Smooth muscle cell (in vitro differentiated cells): Measurements from ENCODE around the gene EDC3. TPM values are rescaled to one million over a fixed set of nuclear protein-coding genes. Genes with fewer than 3 reads are reported as not detected.

ENCODE experiments used
- DNase-seq: peaks from one replicate; lab custom pipeline; 2025; ENCODE audit not compliant: unreplicated experiment; lab: John Stamatoyannopoulos, UW
- H2AFZ ChIP-seq: fragments of 200-600 bp; sonication (generic); 2 replicates; pipeline ENCODE4 v1.6.0; 2016; ENCODE audit warnings: antibody characterized with exemption, low read depth, mild to moderate bottlenecking
- H3F3A ChIP-seq: fragments of 200-600 bp; sonication (generic); 2 replicates; pipeline ENCODE4 v1.6.0; 2017; ENCODE audit warnings: antibody characterized with exemption, low read depth
- H3K27ac ChIP-seq: fragments of 200-600 bp; sonication (generic); 2 replicates; pipeline ENCODE4 v1.5.1; 2016; ENCODE audit warnings: low read depth, mild to moderate bottlenecking
- H3K27me3 ChIP-seq: fragments of 200-600 bp; sonication (generic); 2 replicates; pipeline ENCODE4 v1.6.1; 2016; ENCODE audit warnings: low read depth, mild to moderate bottlenecking
- H3K36me3 ChIP-seq: fragments of 200-600 bp; sonication (generic); 2 replicates; pipeline ENCODE4 v1.5.1; 2016; ENCODE audit warnings: low read depth
- H3K4me1 ChIP-seq: fragments of 200-600 bp; sonication (generic); 2 replicates; pipeline ENCODE4 v1.5.1; 2016; ENCODE audit warnings: low read depth
- H3K4me2 ChIP-seq: fragments of 200-600 bp; sonication (generic); 2 replicates; pipeline ENCODE4 v1.6.0; 2016; ENCODE audit warnings: mild to moderate bottlenecking
- H3K4me3 ChIP-seq: fragments of 200-600 bp; sonication (generic); 2 replicates; pipeline ENCODE4 v1.5.1; 2016; ENCODE audit warnings: mild to moderate bottlenecking
- H3K79me2 ChIP-seq: fragments of 200-600 bp; sonication (generic); 2 replicates; pipeline ENCODE4 v1.6.0; 2016; ENCODE audit warnings: low read depth, mild to moderate bottlenecking
- H3K9ac ChIP-seq: fragments of 200-600 bp; sonication (generic); 2 replicates; pipeline ENCODE4 v1.6.0; 2016; ENCODE audit warnings: low read depth
- H3K9me3 ChIP-seq: fragments of 200-600 bp; sonication (generic); replicated peaks from 2 replicates; pipeline ENCODE4 v1.5.1; 2016; ENCODE audit warnings: low read depth
- H4K20me1 ChIP-seq: fragments of 200-600 bp; sonication (generic); 2 replicates; pipeline ENCODE4 v1.6.0; 2016; ENCODE audit warnings: low read depth
- CTCF ChIP-seq: fragments of 200-600 bp; sonication (generic); IDR thresholded peaks from 2 replicates; pipeline ENCODE4 v1.5.1; 2017; ENCODE audit warnings: borderline replicate concordance, mild to moderate bottlenecking, antibody characterized with exemption; ENCODE audit not compliant: insufficient read depth, poor library complexity, severe bottlenecking
- WGBS: methylation state at CpG from one replicate; pipeline ENCODE4 v1.1.7; 2016; ENCODE audit warnings: low lambda C conversion rate; 5-methylcytosine and 5-hydroxymethylcytosine counted together
- polyA plus RNA-seq: library from polyadenylated mRNA; unstranded; fragments of >200 nt; fragmentation: Nextera tagmentation; extraction: Ambion mirVana; gene quantifications from 2 replicates; pipeline ENCODE4 v1.2.1, GENCODE V29; 2016
- total RNA-seq: library from RNA; depleted of rRNA; stranded (reverse); fragments of >200 nt; gene quantifications from 2 replicates; pipeline ENCODE4 v1.2.3, GENCODE V29; 2014

Gene EDC3
- total and polyA plus RNA-seq, 2 experiments from 2014 or later = 18.4 to 26.7 TPM

- Histone ChIP-seq H3K27ac (no peak overlapping the region), H3K36me3 (no peaks in the 10 kb centered on the region), H3K9ac (no peak overlapping the region), H2AFZ (no peak overlapping the region), H3K9me3 (no peaks in the 10 kb centered on the region), H4K20me1 (no peaks in the 10 kb centered on the region), H3K27me3 (no peaks in the 10 kb centered on the region), H3K4me2 (no peak overlapping the region), H3K79me2 (no peaks in the 10 kb centered on the region), H3K4me1 (no peaks in the 10 kb centered on the region), H3K4me3 (no peak overlapping the region), H3F3A (no peaks in the 10 kb centered on the region)
- no peak for DNase-seq
- TF ChIP-seq CTCF = no peak
- 89% methylated on average over 4 of the region's 4 CpGs for WGBS
Observed at GRCh38 chr15:74594455-74594854, 101.4 kb downstream of the EDC3 start.

GRCh38 chr15:74593122-74593521, 102.7 kb downstream of the EDC3 start:
- no peak for TF ChIP-seq CTCF
- H3K79me2 ChIP-seq = no peaks in the 10 kb centered on the region
- H3K4me2 ChIP-seq = no peak overlapping the region
- H2AFZ ChIP-seq = no peak overlapping the region
- no peaks in the 10 kb centered on the region for H3K27me3 ChIP-seq
- 96% methylated on average over 7 of the region's 7 CpGs for WGBS
- H3K27ac ChIP-seq = no peak overlapping the region
- H3K4me3 ChIP-seq = no peak overlapping the region
- no peaks in the 10 kb centered on the region for H3F3A ChIP-seq
- H3K9ac ChIP-seq = no peak overlapping the region
- H3K4me1 ChIP-seq = peaks cover 7% of the 10 kb centered on the region
- DNase-seq = no peak
- H3K9me3 ChIP-seq = no peaks in the 10 kb centered on the region
- H4K20me1 ChIP-seq = no peaks in the 10 kb centered on the region
- H3K36me3 ChIP-seq = no peaks in the 10 kb centered on the region

GRCh38 chr15:74592222-74592621, 103.6 kb downstream of the EDC3 start:
- H3F3A ChIP-seq = no peaks in the 10 kb centered on the region
- WGBS = 77% methylated on average over 3 of the region's 3 CpGs
- no peaks in the 10 kb centered on the region for H3K79me2 ChIP-seq
- peaks cover 13% of the 10 kb centered on the region for H3K4me1 ChIP-seq
- H3K27ac ChIP-seq = no peak overlapping the region
- H3K4me2 ChIP-seq = no peak overlapping the region
- no peaks in the 10 kb centered on the region for H3K36me3 ChIP-seq
- no peaks in the 10 kb centered on the region for H3K9me3 ChIP-seq
- H2AFZ ChIP-seq = no peak overlapping the region
- no peaks in the 10 kb centered on the region for H3K27me3 ChIP-seq
- TF ChIP-seq CTCF = no peak
- H3K4me3 ChIP-seq = no peak overlapping the region
- no peaks in the 10 kb centered on the region for H4K20me1 ChIP-seq
- H3K9ac ChIP-seq = no peak overlapping the region
- DNase-seq = no peak

DNA sequence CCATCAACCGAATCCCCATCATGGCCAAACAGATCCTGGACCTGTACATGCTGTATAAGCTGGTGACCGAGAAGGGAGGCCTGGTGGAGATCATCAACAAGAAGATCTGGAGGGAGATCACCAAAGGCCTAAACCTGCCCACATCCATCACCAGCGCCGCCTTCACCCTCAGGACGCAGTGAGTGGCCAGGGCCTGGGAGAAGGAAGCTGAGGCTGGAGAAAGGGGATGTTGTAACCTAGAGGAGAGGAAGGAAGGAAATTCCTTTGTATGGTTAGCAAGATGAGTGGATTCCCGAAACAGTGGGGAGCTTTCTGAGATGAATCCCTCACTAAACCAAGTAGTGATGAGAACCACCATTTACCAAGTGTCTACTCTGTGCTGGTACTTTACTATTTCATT, 106.0 kb downstream of the EDC3 start:
- DNase-seq = no peak
- Histone ChIP-seq H3K27ac (peak overlapping the region; percentile 78), H2AFZ (no peak overlapping the region)

More for the DNA sequence above, 106.0 kb downstream of the EDC3 start:
- H3K4me3 ChIP-seq = no peak overlapping the region
- H3K79me2 ChIP-seq = no peaks in the 10 kb centered on the region
- H3K9ac ChIP-seq = no peak overlapping the region
- no peaks in the 10 kb centered on the region for H3K36me3 ChIP-seq
- no peaks in the 10 kb centered on the region for H3F3A ChIP-seq
- no peak overlapping the region for H3K4me2 ChIP-seq
- H3K9me3 ChIP-seq = no peaks in the 10 kb centered on the region
- TF ChIP-seq CTCF = no peak
- peaks cover 20% of the 10 kb centered on the region for H3K4me1 ChIP-seq
- no peaks in the 10 kb centered on the region for H4K20me1 ChIP-seq
- H3K27me3 ChIP-seq = no peaks in the 10 kb centered on the region
- 97% methylated on average over 6 of the region's 6 CpGs for WGBS
